Smooth muscle cell (in vitro differentiated cells): ENCODE data around the gene PPP1R14C. TPM values are rescaled to one million over a fixed set of nuclear protein-coding genes. Genes with fewer than 3 reads are reported as not detected.
A peak's percentile ranks its signal among the peaks of the same experiment; 100 is the strongest.

Experiments
- DNase-seq: peaks from one replicate; lab custom pipeline; 2025; ENCODE audit not compliant: unreplicated experiment; lab: John Stamatoyannopoulos, UW
- H2AFZ ChIP-seq: fragments of 200-600 bp; sonication (generic); 2 replicates; pipeline ENCODE4 v1.6.0; 2016; ENCODE audit warnings: antibody characterized with exemption, low read depth, mild to moderate bottlenecking
- H3F3A ChIP-seq: fragments of 200-600 bp; sonication (generic); 2 replicates; pipeline ENCODE4 v1.6.0; 2017; ENCODE audit warnings: antibody characterized with exemption, low read depth
- H3K27ac ChIP-seq: fragments of 200-600 bp; sonication (generic); 2 replicates; pipeline ENCODE4 v1.5.1; 2016; ENCODE audit warnings: low read depth, mild to moderate bottlenecking
- H3K27me3 ChIP-seq: fragments of 200-600 bp; sonication (generic); 2 replicates; pipeline ENCODE4 v1.6.1; 2016; ENCODE audit warnings: low read depth, mild to moderate bottlenecking
- H3K36me3 ChIP-seq: fragments of 200-600 bp; sonication (generic); 2 replicates; pipeline ENCODE4 v1.5.1; 2016; ENCODE audit warnings: low read depth
- H3K4me1 ChIP-seq: fragments of 200-600 bp; sonication (generic); 2 replicates; pipeline ENCODE4 v1.5.1; 2016; ENCODE audit warnings: low read depth
- H3K4me2 ChIP-seq: fragments of 200-600 bp; sonication (generic); 2 replicates; pipeline ENCODE4 v1.6.0; 2016; ENCODE audit warnings: mild to moderate bottlenecking
- H3K4me3 ChIP-seq: fragments of 200-600 bp; sonication (generic); 2 replicates; pipeline ENCODE4 v1.5.1; 2016; ENCODE audit warnings: mild to moderate bottlenecking
- H3K79me2 ChIP-seq: fragments of 200-600 bp; sonication (generic); 2 replicates; pipeline ENCODE4 v1.6.0; 2016; ENCODE audit warnings: low read depth, mild to moderate bottlenecking
- H3K9ac ChIP-seq: fragments of 200-600 bp; sonication (generic); 2 replicates; pipeline ENCODE4 v1.6.0; 2016; ENCODE audit warnings: low read depth
- H3K9me3 ChIP-seq: fragments of 200-600 bp; sonication (generic); replicated peaks from 2 replicates; pipeline ENCODE4 v1.5.1; 2016; ENCODE audit warnings: low read depth
- H4K20me1 ChIP-seq: fragments of 200-600 bp; sonication (generic); 2 replicates; pipeline ENCODE4 v1.6.0; 2016; ENCODE audit warnings: low read depth
- WGBS: methylation state at CpG from one replicate; pipeline ENCODE4 v1.1.7; 2016; ENCODE audit warnings: low lambda C conversion rate; 5-methylcytosine and 5-hydroxymethylcytosine counted together
- polyA plus RNA-seq: library from polyadenylated mRNA; unstranded; fragments of >200 nt; fragmentation: Nextera tagmentation; extraction: Ambion mirVana; gene quantifications from 2 replicates; pipeline ENCODE4 v1.2.1, GENCODE V29; 2016
- total RNA-seq: library from RNA; depleted of rRNA; stranded (reverse); fragments of >200 nt; gene quantifications from 2 replicates; pipeline ENCODE4 v1.2.3, GENCODE V29; 2014
- TF ChIP-seq, protein P1 (sequence below): fragments of 200-600 bp; sonication (generic); IDR thresholded peaks from 2 replicates; pipeline ENCODE4 v1.5.1; 2017; ENCODE audit warnings: borderline replicate concordance, mild to moderate bottlenecking, antibody characterized with exemption; ENCODE audit not compliant: insufficient read depth, poor library complexity, severe bottlenecking

PPP1R14C gene
- total and polyA plus RNA-seq, 2 experiments from 2014 or later = 2.6 to 7.9 TPM

DNA sequence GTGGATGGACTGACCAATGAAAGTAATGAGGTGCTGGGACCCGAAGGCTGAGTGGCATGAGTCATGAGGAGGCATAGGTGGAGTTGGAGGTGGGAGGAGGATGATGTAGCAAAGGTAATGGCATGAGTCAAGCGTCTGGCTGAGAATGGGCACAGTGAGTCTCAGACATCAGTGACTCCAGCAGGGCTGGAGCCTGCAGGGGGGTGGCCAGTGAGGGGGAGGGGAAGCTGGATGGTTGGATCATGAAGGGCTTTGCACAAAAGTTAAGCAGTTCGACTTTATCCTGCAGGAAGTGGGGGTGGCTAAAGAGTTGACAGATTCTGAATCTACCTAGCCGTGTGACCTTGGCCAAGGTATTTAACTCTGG, 127.0 kb downstream of the PPP1R14C start:
- no peaks in the 10 kb centered on the region for H3K79me2 ChIP-seq
- H3K27ac ChIP-seq = peak overlapping the region; percentile 95
- no peak overlapping the region for H3K4me2 ChIP-seq
- H4K20me1 ChIP-seq = no peaks in the 10 kb centered on the region
- TF ChIP-seq, protein P1, sequence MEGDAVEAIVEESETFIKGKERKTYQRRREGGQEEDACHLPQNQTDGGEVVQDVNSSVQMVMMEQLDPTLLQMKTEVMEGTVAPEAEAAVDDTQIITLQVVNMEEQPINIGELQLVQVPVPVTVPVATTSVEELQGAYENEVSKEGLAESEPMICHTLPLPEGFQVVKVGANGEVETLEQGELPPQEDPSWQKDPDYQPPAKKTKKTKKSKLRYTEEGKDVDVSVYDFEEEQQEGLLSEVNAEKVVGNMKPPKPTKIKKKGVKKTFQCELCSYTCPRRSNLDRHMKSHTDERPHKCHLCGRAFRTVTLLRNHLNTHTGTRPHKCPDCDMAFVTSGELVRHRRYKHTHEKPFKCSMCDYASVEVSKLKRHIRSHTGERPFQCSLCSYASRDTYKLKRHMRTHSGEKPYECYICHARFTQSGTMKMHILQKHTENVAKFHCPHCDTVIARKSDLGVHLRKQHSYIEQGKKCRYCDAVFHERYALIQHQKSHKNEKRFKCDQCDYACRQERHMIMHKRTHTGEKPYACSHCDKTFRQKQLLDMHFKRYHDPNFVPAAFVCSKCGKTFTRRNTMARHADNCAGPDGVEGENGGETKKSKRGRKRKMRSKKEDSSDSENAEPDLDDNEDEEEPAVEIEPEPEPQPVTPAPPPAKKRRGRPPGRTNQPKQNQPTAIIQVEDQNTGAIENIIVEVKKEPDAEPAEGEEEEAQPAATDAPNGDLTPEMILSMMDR = no peak
- no peaks in the 10 kb centered on the region for H3K36me3 ChIP-seq
- peak overlapping the region; percentile 66 for H3K9ac ChIP-seq
- H3K4me1 ChIP-seq = peaks cover 31% of the 10 kb centered on the region
- H3K4me3 ChIP-seq = no peak overlapping the region
- H2AFZ ChIP-seq = no peak overlapping the region
- no peaks in the 10 kb centered on the region for H3K9me3 ChIP-seq
- no peaks in the 10 kb centered on the region for H3K27me3 ChIP-seq
- peaks cover 9% of the 10 kb centered on the region for H3F3A ChIP-seq
- no peak for DNase-seq
- 20% methylated on average over 4 of the region's 4 CpGs for WGBS

GRCh38 chr6:150270330-150271052, 127.6 kb downstream of the PPP1R14C start:
- no peak overlapping the region for H3K4me3 ChIP-seq
- DNase-seq = no peak
- H3K79me2 ChIP-seq = no peaks in the 10 kb centered on the region
- H2AFZ ChIP-seq = no peak overlapping the region
- no peaks in the 10 kb centered on the region for H3K9me3 ChIP-seq
- TF ChIP-seq, protein P1 = no peak
- no peaks in the 10 kb centered on the region for H4K20me1 ChIP-seq
- peaks cover 9% of the 10 kb centered on the region for H3F3A ChIP-seq
- H3K27ac ChIP-seq = peak overlapping the region; percentile 95
- WGBS = 89% methylated on average over 9 of the region's 9 CpGs
- peak overlapping the region; percentile 66 for H3K9ac ChIP-seq
- no peaks in the 10 kb centered on the region for H3K36me3 ChIP-seq
- peaks cover 31% of the 10 kb centered on the region for H3K4me1 ChIP-seq
- no peaks in the 10 kb centered on the region for H3K27me3 ChIP-seq
- H3K4me2 ChIP-seq = no peak overlapping the region

GRCh38 chr6:150271172-150271500, 128.3 kb downstream of the PPP1R14C start:
- no peak for DNase-seq
- Histone ChIP-seq H3K4me1 (peaks cover 31% of the 10 kb centered on the region), H3K9ac (no peak overlapping the region), H3K36me3 (no peaks in the 10 kb centered on the region), H3K4me2 (no peak overlapping the region), H3K4me3 (no peak overlapping the region), H2AFZ (no peak overlapping the region), H3K27ac (peak overlapping the region; percentile 95), H3K9me3 (no peaks in the 10 kb centered on the region), H3K79me2 (no peaks in the 10 kb centered on the region), H3K27me3 (no peaks in the 10 kb centered on the region), H3F3A (peaks cover 9% of the 10 kb centered on the region), H4K20me1 (no peaks in the 10 kb centered on the region)
- TF ChIP-seq, protein P1 = no peak
- WGBS = 83% methylated on average over 1 of the region's 1 CpG

GRCh38 chr6:150271501-150272263, 128.8 kb downstream of the PPP1R14C start:
- Histone ChIP-seq H4K20me1 (no peaks in the 10 kb centered on the region), H3K36me3 (no peaks in the 10 kb centered on the region), H3K9ac (peak overlapping the region; percentile 21), H3K4me2 (peak overlapping the region; percentile 38), H3K27ac (peak overlapping the region; percentile 95), H3K4me1 (peaks cover 28% of the 10 kb centered on the region), H2AFZ (no peak overlapping the region), H3K4me3 (no peak overlapping the region), H3F3A (peaks cover 9% of the 10 kb centered on the region), H3K27me3 (no peaks in the 10 kb centered on the region), H3K79me2 (no peaks in the 10 kb centered on the region), H3K9me3 (no peaks in the 10 kb centered on the region)
- WGBS = 67% methylated on average over 6 of the region's 6 CpGs
- DNase-seq = no peak
- TF ChIP-seq, protein P1 = no peak
